NK-92 treated with Interleukin-12 subunit alpha and Interleukin-12 subunit beta, amount 100 ng/mL, for 24 hours (cell line): ENCODE data around the gene CSRP1.
A peak's percentile ranks its signal among the peaks of the same experiment; 100 is the strongest.
"Not testable (repeated sequence)": the region's sequence is repeated elsewhere in the genome, so short reads cannot be mapped to it uniquely, and the experiment has no call there.

Experiments
- DNase-seq: peaks from one replicate; lab custom pipeline; 2025; lab: John Stamatoyannopoulos, UW

Gene CSRP1

GRCh38 chr1:201497935-201498509 lies 8.9 kb downstream of the CSRP1 start:
- DNase-seq: no peak

DNA sequence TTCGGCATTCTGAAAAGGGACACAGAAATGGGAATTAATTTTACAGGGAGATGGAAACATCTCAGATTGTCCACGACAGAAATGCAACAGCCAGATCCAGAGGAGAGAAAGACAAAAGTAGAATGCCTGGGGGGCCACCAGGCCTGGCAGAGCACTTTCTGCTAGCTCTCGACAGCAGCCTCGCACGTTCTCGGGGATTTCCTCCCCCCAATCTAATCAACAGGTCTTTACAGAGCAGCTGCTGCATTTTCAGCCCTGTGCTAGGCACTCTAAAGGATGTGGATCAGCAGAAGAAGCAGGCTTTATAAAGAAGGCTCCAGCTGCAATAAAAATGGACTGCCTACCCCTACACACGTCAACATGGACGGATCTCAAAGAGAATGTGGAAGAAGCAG lies 10.6 kb downstream of the CSRP1 start:
- DNase-seq: no peak

GRCh38 chr1:201495551-201496295 lies 11.2 kb downstream of the CSRP1 start:
- DNase-seq: no peak

DNA sequence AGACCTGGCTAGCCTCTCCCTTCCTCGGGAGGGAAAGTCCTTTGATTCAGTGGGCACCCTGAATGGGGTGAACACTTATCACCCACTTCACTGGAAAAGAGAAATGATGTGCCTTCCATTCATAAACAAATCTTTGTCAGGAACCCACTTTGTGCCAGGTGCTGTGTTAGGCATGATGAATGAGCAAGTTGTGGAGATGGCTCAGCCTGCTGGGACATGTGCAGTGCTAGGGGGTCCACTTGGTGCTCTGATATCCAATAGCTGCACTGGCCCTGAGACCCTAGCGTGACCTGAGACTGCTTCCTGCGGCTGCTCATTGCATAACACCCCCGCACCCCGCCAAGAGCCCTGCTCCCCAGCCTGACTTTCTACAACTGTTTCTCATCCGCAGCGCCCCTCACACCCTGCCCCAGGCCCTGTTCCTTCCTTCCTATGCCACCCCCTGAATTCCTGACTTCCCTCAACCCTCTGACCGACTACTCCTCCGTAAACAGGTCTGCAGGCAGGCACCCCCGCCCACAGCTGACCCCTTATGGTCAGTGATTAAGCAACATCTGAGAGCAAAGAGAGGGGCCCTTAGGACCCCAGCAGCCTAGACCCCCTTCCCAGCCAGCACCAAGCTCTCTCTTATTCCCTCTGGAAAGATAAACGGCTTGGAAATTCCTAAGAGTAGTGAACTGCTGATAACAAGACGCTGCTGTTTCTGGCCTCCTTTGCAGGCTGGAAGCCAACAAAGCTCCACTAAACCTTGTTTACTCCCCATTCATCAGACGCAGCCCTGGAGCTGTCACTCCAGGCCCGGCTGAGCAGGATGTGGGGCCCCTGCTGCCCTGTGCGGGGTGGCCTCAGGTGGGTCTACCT lies 12.9 kb downstream of the CSRP1 start:
- no peak for DNase-seq

- not testable (repeated sequence) for DNase-seq
Measured at GRCh38 chr1:201493026-201493656, 13.8 kb downstream of the CSRP1 start.

- DNase-seq: no peak
Measured at GRCh38 chr1:201491896-201492511, 14.9 kb downstream of the CSRP1 start.

GRCh38 chr1:201490708-201491131 lies 16.2 kb downstream of the CSRP1 start:
- DNase-seq: no peak

DNA sequence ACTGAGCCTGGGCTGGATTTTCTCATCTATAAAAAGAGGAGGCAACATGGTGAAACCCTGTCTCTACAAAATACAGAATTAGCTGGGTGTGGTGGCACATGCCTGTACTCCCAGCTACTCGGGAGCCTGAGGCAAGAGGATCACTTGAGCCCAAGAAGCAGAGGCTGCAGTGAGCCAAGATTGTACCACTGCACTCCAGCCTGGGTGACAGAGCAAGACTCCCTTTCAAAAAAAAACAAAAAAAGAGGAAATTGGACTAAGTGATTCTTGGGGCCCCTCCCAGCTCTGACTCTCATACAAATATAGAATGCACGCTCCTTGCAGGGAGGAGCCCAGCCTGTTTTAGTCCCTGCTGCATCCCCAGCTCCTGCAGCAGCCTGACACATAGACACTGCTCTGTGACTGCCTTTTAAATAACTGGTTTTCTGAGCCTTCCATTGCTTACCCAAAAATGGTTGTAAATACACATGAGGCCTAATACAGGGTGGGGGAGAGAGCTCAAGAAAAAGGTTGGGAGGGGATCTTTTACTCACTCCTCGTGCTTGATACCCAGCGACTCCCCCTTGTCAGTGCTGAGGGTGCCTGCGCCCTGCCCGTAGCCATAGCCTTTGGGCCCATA lies 17.2 kb downstream of the CSRP1 start:
- no peak for DNase-seq

DNA sequence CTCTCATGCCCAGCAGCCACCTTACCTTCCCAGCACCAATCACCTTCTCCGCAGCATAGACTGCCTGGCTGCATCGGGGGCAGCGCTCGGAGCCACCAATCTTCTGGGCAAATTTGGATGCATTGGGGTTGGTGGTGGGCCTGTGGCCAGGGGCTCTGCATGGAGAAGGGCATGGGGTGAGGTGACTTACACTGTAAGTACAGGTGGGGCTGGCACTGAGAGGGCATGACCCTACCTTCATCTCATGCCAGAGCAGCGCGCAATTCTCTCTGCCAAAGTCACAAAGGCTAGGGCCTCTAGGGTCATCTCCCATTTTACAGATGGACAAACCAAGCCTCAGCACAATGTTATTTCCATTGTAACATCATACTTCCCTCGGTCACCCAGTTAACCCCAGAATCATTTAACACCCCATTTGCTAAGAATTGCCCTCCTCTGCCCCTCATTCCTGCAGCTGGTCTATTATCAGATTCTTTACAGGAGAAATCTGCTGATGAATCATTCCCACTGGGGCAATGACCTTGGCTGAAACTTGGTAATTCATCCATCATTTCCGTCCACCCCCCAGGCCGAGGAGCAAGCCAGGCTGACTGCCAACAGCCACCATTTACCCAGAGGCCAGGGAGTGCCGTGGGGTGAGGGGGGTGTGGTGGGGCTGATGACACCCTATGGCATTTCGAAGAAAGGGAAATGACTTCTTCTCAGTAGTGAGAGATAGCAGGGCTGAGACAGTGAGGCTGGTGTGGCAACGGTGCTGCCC lies 17.9 kb downstream of the CSRP1 start:
- DNase-seq: no peak

DNA sequence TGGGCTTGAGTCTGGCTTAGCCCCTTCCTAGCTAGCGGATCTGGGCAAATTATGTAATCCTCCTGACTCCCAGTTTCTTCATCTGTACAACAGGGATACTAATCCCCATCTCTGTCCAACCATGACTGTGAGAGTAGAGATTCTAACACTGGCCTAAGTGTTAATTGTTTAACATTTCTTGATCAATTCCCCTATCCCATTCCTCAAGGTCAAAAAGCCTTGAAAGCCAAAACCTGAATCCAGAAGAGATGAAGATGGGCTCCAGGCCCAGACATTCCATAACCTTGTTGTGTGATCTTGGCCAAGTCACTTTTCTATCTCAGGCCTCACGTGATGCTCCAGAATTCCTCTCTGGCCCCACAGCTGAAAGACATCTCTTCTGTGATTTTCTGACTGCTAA lies 19.2 kb downstream of the CSRP1 start:
- DNase-seq: no peak

GRCh38 chr1:201486187-201486586 lies 20.7 kb downstream of the CSRP1 start:
- no peak for DNase-seq

DNA sequence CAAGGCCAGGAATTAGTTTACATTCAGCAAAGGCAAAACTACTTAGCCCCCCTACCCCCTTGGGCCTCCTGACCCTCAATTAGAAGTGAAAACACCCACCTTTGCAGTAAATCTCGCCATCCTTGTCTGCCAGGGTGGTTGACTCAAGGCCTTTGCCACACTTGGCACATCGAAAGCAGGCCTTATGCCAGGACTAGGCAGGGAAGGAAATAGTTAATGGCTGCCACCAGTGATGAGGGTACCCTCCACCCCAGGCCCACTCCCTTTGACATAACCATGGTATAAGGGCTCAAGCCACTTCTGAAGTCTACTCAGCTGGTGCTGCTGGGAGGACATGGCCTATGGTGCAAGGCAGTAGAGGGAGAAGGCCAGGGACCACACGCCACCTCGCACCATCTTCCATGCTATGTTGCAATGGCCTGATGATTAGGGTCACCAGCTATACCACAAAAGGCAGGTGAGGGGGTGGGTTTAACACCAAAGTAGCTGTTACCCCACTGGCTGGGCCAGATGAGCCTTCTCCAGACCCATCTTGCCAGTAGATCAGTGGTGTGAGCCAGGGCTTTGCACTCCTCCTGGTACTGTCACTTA lies 21.6 kb downstream of the CSRP1 start:
- DNase-seq: no peak

- DNase-seq: no peak
Measured at GRCh38 chr1:201483373-201483949, 23.5 kb downstream of the CSRP1 start.

- no peak for DNase-seq
Measured at GRCh38 chr1:201482755-201483154, 24.2 kb downstream of the CSRP1 start.

GRCh38 chr1:201481761-201482493 lies 25.0 kb downstream of the CSRP1 start:
- DNase-seq: peak; percentile 39

- DNase-seq: no peak
Measured at GRCh38 chr1:201481004-201481380, 25.9 kb downstream of the CSRP1 start.

GRCh38 chr1:201480231-201481003 lies 26.5 kb downstream of the CSRP1 start:
- no peak for DNase-seq

DNA sequence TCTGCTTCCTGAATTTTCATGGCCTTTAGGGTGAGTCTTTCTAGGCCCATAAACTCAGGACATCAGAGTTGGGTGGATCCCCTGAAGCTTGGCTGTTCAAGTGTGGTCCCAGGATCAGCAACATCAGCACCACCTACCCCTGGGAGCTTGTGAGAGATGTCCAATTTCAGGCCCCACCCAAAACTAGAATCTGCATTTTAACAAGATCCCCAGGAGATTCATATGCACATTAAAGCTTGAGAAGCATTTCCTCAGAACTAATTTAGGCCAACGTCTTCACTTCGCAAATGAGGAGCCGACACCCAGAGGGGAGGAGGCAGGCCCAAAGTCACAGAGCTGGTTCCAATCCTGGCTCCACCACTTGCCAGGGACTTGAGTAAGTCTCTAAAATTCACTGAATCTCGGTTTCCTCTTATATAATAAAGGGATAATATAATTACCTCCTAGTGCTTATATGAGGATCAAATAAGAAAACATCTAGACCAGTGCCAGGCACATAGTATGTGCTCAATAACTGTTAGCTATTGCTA lies 27.7 kb downstream of the CSRP1 start:
- no peak for DNase-seq
